GM21390 (cell line): ENCODE results near the gene FBXO31.

Source experiments
- ATAC-seq: cut with Tn5 transposase; IDR thresholded peaks from one replicate; pipeline ENCODE4 v1.9.1; 2021; ENCODE audit not compliant: unreplicated experiment

FBXO31 gene

GRCh38 chr16:87330646-87331045, 52.9 kb downstream of the FBXO31 start:
- no peak for ATAC-seq

GRCh38 chr16:87330257-87330624, 53.3 kb downstream of the FBXO31 start:
- ATAC-seq = no peak

GRCh38 chr16:87329436-87330256, 53.9 kb downstream of the FBXO31 start:
- ATAC-seq = no peak

- no peak for ATAC-seq
Measured at GRCh38 chr16:87328846-87329245, 54.7 kb downstream of the FBXO31 start.

- no peak for ATAC-seq
Measured at GRCh38 chr16:87327798-87328495, 55.6 kb downstream of the FBXO31 start.

- ATAC-seq = no peak
Measured at GRCh38 chr16:87326151-87326571, 57.4 kb downstream of the FBXO31 start.

- no peak for ATAC-seq
Measured at GRCh38 chr16:87325423-87325858, 58.1 kb downstream of the FBXO31 start.

- no peak for ATAC-seq
Measured at GRCh38 chr16:87324411-87325275, 58.9 kb downstream of the FBXO31 start.

- ATAC-seq = no peak
Measured at GRCh38 chr16:87323727-87324410, 59.7 kb downstream of the FBXO31 start.

GRCh38 chr16:87322833-87323726, 60.5 kb downstream of the FBXO31 start:
- ATAC-seq = no peak

GRCh38 chr16:87322360-87322759, 61.2 kb downstream of the FBXO31 start:
- ATAC-seq = no peak

- no peak for ATAC-seq
Measured at GRCh38 chr16:87321336-87322107, 62.1 kb downstream of the FBXO31 start.

- no peak for ATAC-seq
Measured at GRCh38 chr16:87320510-87321227, 62.9 kb downstream of the FBXO31 start.

GRCh38 chr16:87319997-87320491, 63.5 kb downstream of the FBXO31 start:
- no peak for ATAC-seq

GRCh38 chr16:87319011-87319410, 64.6 kb downstream of the FBXO31 start:
- no peak for ATAC-seq

GRCh38 chr16:87317750-87318644, 65.6 kb downstream of the FBXO31 start:
- peak; percentile 9 for ATAC-seq
